ENCODE results near the gene SMARCA2. TPM values are rescaled to one million over a fixed set of nuclear protein-coding genes. Genes with fewer than 3 reads are reported as not detected.

Gene SMARCA2
- polyA plus RNA-seq, 1 donor from 2014 or later = 150 TPM

DNA sequence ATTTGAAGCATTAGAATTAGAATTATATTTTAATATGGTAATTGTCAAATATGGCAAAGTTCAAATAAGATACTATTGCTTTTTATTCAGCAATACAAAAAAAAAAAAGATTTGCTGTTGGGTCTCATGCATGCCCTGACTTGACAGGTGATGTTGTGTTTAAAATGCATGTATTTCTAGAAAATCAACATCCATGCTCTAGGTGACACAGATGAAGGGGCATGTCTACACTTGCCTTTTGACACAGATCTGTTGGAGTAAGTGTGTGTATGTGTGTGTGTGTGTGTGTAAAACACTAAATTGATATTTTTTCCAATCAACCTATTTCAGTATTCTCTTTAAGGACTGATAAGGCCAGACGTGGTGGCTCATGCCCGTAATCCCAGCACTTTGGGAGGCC is 38.1 kb upstream of the SMARCA2 start:
- Histone ChIP-seq H3F3A (ENCODE audit: insufficient read depth, low read length, poor library complexity, severe bottlenecking) (no peaks in the 10 kb centered on the region), H3K4me2 (ENCODE audit: low read length) (no peak overlapping the region)

DNA sequence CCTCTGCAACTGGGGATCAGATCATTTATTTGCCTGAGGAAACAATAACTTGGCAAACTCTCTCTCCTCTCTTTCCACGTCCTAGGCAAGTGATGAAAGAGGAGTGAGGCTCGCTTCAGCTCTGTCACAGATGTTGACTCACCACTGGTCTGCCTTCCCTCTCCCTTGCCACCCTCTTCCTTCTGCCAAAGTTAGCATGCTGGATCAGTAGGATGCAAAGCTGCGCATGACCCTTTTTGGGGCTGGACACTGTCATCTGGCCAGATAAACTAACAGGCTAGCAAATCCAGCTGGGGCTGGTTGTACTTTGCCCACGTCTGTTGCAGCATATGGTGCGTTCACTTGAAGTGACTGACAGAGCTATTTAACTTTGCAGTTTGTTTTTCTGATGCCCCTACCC is 36.2 kb upstream of the SMARCA2 start:
- Histone ChIP-seq H3F3A (ENCODE audit: insufficient read depth, low read length, poor library complexity, severe bottlenecking) (no peaks in the 10 kb centered on the region), H3K79me2 (replicated peaks; ENCODE audit: insufficient read depth, low read length) (no peaks in the 10 kb centered on the region), H4K20me1 (ENCODE audit: insufficient read depth) (no peaks in the 10 kb centered on the region), H3K4me3 (ENCODE audit: low read length) (no peak overlapping the region), H3K36me3 (ENCODE audit: insufficient read depth, low read length) (no peaks in the 10 kb centered on the region), H3K9me3 (ENCODE audit: low read length) (no peaks in the 10 kb centered on the region), H3K27me3 (ENCODE audit: insufficient read depth, low read depth, low read length) (no peaks in the 10 kb centered on the region), H3K9ac (ENCODE audit: low read length) (no peak overlapping the region), H2AFZ (ENCODE audit: low read depth, low read length) (no peak overlapping the region), H3K9me2 (ENCODE audit: insufficient read depth, low read length) (no peaks in the 10 kb centered on the region), H3K27ac (ENCODE audit: low read length) (no peak overlapping the region), H3K4me2 (ENCODE audit: low read length) (no peak overlapping the region)
- TF ChIP-seq, protein P1, sequence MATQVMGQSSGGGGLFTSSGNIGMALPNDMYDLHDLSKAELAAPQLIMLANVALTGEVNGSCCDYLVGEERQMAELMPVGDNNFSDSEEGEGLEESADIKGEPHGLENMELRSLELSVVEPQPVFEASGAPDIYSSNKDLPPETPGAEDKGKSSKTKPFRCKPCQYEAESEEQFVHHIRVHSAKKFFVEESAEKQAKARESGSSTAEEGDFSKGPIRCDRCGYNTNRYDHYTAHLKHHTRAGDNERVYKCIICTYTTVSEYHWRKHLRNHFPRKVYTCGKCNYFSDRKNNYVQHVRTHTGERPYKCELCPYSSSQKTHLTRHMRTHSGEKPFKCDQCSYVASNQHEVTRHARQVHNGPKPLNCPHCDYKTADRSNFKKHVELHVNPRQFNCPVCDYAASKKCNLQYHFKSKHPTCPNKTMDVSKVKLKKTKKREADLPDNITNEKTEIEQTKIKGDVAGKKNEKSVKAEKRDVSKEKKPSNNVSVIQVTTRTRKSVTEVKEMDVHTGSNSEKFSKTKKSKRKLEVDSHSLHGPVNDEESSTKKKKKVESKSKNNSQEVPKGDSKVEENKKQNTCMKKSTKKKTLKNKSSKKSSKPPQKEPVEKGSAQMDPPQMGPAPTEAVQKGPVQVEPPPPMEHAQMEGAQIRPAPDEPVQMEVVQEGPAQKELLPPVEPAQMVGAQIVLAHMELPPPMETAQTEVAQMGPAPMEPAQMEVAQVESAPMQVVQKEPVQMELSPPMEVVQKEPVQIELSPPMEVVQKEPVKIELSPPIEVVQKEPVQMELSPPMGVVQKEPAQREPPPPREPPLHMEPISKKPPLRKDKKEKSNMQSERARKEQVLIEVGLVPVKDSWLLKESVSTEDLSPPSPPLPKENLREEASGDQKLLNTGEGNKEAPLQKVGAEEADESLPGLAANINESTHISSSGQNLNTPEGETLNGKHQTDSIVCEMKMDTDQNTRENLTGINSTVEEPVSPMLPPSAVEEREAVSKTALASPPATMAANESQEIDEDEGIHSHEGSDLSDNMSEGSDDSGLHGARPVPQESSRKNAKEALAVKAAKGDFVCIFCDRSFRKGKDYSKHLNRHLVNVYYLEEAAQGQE (IDR thresholded peaks at IDR 0.05; ENCODE audit: borderline replicate concordance) = no peak
- no peak for TF ChIP-seq POLR2AphosphoS5 (IDR thresholded peaks at IDR 0.05)
- no peak for TF ChIP-seq EZH2 (IDR thresholded peaks at IDR 0.05; ENCODE audit: borderline replicate concordance, insufficient read depth, low read length, poor library complexity, severe bottlenecking)
- TF ChIP-seq EP300 (conservative IDR thresholded peaks at IDR 0.05; ENCODE audit: poor library complexity, severe bottlenecking) = no peak
- no peak for TF ChIP-seq MXI1 (conservative IDR thresholded peaks at IDR 0.05; ENCODE audit: poor library complexity, severe bottlenecking)
- TF ChIP-seq, protein P2, sequence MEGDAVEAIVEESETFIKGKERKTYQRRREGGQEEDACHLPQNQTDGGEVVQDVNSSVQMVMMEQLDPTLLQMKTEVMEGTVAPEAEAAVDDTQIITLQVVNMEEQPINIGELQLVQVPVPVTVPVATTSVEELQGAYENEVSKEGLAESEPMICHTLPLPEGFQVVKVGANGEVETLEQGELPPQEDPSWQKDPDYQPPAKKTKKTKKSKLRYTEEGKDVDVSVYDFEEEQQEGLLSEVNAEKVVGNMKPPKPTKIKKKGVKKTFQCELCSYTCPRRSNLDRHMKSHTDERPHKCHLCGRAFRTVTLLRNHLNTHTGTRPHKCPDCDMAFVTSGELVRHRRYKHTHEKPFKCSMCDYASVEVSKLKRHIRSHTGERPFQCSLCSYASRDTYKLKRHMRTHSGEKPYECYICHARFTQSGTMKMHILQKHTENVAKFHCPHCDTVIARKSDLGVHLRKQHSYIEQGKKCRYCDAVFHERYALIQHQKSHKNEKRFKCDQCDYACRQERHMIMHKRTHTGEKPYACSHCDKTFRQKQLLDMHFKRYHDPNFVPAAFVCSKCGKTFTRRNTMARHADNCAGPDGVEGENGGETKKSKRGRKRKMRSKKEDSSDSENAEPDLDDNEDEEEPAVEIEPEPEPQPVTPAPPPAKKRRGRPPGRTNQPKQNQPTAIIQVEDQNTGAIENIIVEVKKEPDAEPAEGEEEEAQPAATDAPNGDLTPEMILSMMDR (IDR thresholded peaks at IDR 0.05; ENCODE audit: poor library complexity, severe bottlenecking) = no peak
- TF ChIP-seq RAD21 (conservative IDR thresholded peaks at IDR 0.05) = no peak
- TF ChIP-seq SMC3 (conservative IDR thresholded peaks at IDR 0.05; ENCODE audit: poor library complexity) = no peak
- TF ChIP-seq TAF1 (IDR thresholded peaks at IDR 0.05; ENCODE audit: low read depth) = no peak

More for the DNA sequence above, 38.1 kb upstream of the SMARCA2 start:
- Histone ChIP-seq H3K4me3 (ENCODE audit: low read length) (no peak overlapping the region), H3K27ac (ENCODE audit: low read length) (no peak overlapping the region), H3K9me2 (ENCODE audit: insufficient read depth, low read length) (no peaks in the 10 kb centered on the region), H4K20me1 (ENCODE audit: insufficient read depth) (no peaks in the 10 kb centered on the region), H3K36me3 (ENCODE audit: insufficient read depth, low read length) (no peaks in the 10 kb centered on the region), H3K9ac (ENCODE audit: low read length) (no peak overlapping the region), H3K9me3 (ENCODE audit: low read length) (no peaks in the 10 kb centered on the region), H3K27me3 (ENCODE audit: insufficient read depth, low read depth, low read length) (no peaks in the 10 kb centered on the region), H3K79me2 (replicated peaks; ENCODE audit: insufficient read depth, low read length) (no peaks in the 10 kb centered on the region), H2AFZ (ENCODE audit: low read depth, low read length) (no peak overlapping the region)
- no peak for TF ChIP-seq TAF1 (IDR thresholded peaks at IDR 0.05; ENCODE audit: low read depth)
- TF ChIP-seq, protein P2 (IDR thresholded peaks at IDR 0.05; ENCODE audit: poor library complexity, severe bottlenecking) = no peak
- no peak for TF ChIP-seq SMC3 (conservative IDR thresholded peaks at IDR 0.05; ENCODE audit: poor library complexity)
- no peak for TF ChIP-seq RAD21 (conservative IDR thresholded peaks at IDR 0.05)
- TF ChIP-seq, protein P1 (IDR thresholded peaks at IDR 0.05; ENCODE audit: borderline replicate concordance) = no peak
- no peak for TF ChIP-seq POLR2AphosphoS5 (IDR thresholded peaks at IDR 0.05)
- TF ChIP-seq MXI1 (conservative IDR thresholded peaks at IDR 0.05; ENCODE audit: poor library complexity, severe bottlenecking) = no peak
- TF ChIP-seq EZH2 (IDR thresholded peaks at IDR 0.05; ENCODE audit: borderline replicate concordance, insufficient read depth, low read length, poor library complexity, severe bottlenecking) = no peak
- TF ChIP-seq EP300 (conservative IDR thresholded peaks at IDR 0.05; ENCODE audit: poor library complexity, severe bottlenecking) = no peak
